Activated CD4-positive, alpha-beta T cell treated with anti-CD3 and anti-CD28 coated beads, Interleukin-2, amount 10 ng/mL, durations not matched to agents 7 days and 5 days (primary cell): Measurements from ENCODE around the gene UBR4. TPM values are rescaled to one million over a fixed set of nuclear protein-coding genes. Genes with fewer than 3 reads are reported as not detected.

ENCODE experiments used
- total RNA-seq, 2 experiments: library from RNA; stranded (reverse); gene quantifications; one replicate each; pipeline ENCODE4 v1.2.3, GENCODE V29; 2021

UBR4 gene
- total RNA-seq, 2 experiments from 2014 or later, result 116 to 125 TPM

Other genes with a start within 250 kb of the UBR4 start
- gene EMC1, start 41.3 kb upstream of the UBR4 start, total RNA-seq, result 10 to 100 TPM; 36.4 to 37.0 TPM
- gene MRTO4, start 41.5 kb upstream of the UBR4 start, total RNA-seq, result 10 to 100 TPM; 27.2 to 32.5 TPM
- under 1 TPM; 0.52 to 0.62 TPM for gene AKR7A3, start 78.5 kb upstream of the UBR4 start, total RNA-seq
- 10 to 100 TPM; 45.4 to 45.8 TPM for gene AKR7A2, start 101.9 kb upstream of the UBR4 start, total RNA-seq
- gene SLC66A1, start 102.1 kb upstream of the UBR4 start, total RNA-seq, result 1 to 10 TPM; 4.9 to 5.3 TPM